ENCODE measurements around the gene HELQ.

Gene HELQ

DNA sequence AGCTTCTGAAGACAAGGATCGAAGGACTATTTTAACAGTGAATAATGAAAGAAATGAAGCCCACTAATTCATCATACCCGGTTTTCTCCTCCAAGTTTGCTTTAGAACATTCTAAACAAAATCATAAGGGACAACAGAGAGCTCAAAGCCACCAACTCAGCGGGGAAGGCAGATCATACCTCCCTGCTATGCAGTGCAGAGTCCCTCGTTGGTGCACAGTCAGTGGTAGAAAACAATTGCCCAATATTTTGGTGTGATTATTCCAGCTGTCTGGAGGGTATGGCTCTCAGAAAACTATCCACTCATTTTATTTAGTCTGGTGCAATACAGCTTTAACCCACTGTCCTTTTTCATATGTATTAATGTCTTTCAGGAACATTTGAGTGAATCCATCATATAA, 61.7 kb downstream of the HELQ start:
- DNase-seq (ENCODE audit: low read depth) = no peak
- no peak overlapping the region for H3K4me3 ChIP-seq (ENCODE audit: low read depth, low read length)
- TF ChIP-seq, protein P1, sequence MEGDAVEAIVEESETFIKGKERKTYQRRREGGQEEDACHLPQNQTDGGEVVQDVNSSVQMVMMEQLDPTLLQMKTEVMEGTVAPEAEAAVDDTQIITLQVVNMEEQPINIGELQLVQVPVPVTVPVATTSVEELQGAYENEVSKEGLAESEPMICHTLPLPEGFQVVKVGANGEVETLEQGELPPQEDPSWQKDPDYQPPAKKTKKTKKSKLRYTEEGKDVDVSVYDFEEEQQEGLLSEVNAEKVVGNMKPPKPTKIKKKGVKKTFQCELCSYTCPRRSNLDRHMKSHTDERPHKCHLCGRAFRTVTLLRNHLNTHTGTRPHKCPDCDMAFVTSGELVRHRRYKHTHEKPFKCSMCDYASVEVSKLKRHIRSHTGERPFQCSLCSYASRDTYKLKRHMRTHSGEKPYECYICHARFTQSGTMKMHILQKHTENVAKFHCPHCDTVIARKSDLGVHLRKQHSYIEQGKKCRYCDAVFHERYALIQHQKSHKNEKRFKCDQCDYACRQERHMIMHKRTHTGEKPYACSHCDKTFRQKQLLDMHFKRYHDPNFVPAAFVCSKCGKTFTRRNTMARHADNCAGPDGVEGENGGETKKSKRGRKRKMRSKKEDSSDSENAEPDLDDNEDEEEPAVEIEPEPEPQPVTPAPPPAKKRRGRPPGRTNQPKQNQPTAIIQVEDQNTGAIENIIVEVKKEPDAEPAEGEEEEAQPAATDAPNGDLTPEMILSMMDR (IDR thresholded peaks at IDR 0.05; ENCODE audit: low read depth, low read length, missing control alignments) = no peak
- in situ Hi-C loops (cut with HindIII; ENCODE audit: low sequenced_read_pairs) = no loop called here

DNA sequence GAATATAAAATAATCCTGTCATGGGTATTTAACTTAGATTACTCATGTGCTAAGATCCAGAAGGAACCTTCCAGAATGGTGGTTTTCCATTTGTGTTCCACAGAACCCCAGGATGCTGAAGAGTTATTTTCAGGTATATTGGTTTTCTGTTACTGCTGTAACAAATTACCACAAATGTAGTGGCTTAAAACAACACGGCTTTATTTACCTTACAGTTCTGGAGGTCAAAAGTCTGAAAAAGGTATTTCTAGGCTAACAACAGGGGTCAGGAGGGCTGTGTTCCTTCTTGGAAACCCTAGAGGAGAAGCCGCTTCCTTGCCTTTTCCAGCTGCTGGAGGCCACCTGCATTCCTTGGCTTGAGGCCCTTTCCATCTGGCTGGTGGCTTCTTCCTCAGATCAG, 63.1 kb downstream of the HELQ start:
- in situ Hi-C loops (cut with HindIII; ENCODE audit: low sequenced_read_pairs) = no loop called here
- no peak overlapping the region for H3K4me3 ChIP-seq (ENCODE audit: low read depth, low read length)
- DNase-seq (ENCODE audit: low read depth) = no peak
- TF ChIP-seq, protein P1 (IDR thresholded peaks at IDR 0.05; ENCODE audit: low read depth, low read length, missing control alignments) = no peak

DNA sequence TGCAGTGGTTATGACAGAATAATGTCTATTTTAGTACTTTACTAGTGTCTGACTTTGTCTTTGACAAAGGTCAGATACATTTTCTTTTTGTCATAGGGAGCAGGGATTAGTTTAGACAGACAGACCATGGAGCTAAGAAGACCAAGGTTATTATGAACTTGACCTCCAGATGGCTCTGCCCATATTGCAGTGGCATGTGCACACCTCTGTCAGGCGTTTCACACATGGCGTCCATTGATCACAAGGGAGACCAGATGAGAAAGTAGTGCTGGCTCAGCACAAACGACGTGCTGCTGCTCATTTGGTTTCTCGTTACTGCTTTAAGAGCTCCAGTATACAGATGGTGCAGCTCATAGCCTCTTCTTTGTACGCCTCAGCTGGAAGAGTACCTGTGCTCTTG, 64.7 kb downstream of the HELQ start:
- in situ Hi-C loops (cut with HindIII; ENCODE audit: low sequenced_read_pairs) = no loop called here
- TF ChIP-seq, protein P1 (IDR thresholded peaks at IDR 0.05; ENCODE audit: low read depth, low read length, missing control alignments) = no peak
- no peak overlapping the region for H3K4me3 ChIP-seq (ENCODE audit: low read depth, low read length)
- DNase-seq (ENCODE audit: low read depth) = no peak

DNA sequence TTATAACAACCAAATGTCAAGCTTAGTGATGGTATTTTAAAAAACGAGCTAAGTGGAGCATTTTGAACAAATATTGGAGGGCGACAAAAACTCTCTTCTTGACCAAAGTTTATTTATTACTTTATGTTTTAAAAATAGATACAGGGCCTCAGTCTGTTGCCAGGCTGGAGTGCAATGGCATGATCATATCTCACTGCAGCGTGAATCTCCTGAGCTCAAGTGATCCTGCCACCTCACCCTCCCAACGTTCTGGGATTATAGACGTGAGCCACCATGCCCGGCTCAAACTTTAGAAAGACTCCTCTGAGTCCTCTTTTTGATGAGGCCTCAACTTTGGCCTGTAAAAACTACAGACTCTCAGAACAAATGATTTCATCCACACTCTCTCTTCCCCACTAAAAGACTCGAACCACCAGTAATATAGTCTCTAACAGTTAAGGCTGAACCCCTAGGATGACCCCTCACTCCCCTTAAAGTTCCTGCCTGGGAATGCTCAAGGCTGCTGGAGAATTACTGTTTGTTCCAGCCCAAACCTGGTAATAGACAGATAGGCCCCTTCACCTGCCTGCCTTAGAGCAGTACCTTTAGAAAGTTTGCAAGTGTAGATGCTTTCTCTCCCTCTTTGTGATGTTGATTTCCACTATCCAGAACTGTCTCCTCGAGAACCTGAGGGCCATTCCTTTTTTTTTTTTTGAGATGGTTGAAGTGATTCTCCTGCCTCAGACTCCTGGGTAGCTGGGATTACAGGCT, 65.7 kb downstream of the HELQ start:
- no peak overlapping the region for H3K4me3 ChIP-seq (ENCODE audit: low read depth, low read length)
- in situ Hi-C loops (cut with HindIII; ENCODE audit: low sequenced_read_pairs) = no loop called here
- DNase-seq (ENCODE audit: low read depth) = no peak
- TF ChIP-seq, protein P1 (IDR thresholded peaks at IDR 0.05; ENCODE audit: low read depth, low read length, missing control alignments) = no peak

DNA sequence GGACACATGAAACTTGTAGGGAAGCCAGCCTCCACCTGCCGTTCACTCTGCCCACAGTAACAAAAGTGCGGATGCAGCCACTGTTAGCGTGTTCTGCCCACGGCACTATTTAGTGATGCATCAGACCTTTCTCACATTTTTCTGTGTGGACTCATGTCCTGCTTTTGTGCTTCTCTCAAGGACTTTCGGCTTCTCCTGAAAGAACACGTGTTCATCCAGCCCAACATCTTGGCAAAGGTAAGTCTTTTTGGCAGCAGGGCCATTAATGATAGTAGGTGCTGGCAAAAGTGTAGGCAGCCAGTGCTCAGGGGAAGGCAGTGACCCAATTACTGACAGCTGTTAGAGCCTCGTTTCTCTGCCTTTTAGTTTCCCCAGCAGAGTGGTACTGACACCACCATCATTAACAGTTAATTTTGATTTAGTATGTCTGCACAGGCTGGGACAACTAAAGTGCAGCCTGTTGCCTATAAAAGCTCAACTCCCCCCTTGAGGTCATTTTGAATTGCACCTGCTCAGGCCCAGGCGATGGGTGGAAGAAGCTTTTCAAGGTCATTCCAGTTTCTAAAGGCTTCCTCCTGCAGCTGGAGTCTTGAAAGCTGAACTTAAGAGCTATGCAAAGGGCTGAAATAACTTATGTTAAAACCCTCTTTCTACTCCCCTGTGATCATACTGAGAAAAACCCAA, 66.4 kb downstream of the HELQ start:
- TF ChIP-seq, protein P1 (IDR thresholded peaks at IDR 0.05; ENCODE audit: low read depth, low read length, missing control alignments) = no peak
- DNase-seq (ENCODE audit: low read depth) = no peak
- in situ Hi-C loops (cut with HindIII; ENCODE audit: low sequenced_read_pairs) = no loop called here
- H3K4me3 ChIP-seq (ENCODE audit: low read depth, low read length) = no peak overlapping the region

DNA sequence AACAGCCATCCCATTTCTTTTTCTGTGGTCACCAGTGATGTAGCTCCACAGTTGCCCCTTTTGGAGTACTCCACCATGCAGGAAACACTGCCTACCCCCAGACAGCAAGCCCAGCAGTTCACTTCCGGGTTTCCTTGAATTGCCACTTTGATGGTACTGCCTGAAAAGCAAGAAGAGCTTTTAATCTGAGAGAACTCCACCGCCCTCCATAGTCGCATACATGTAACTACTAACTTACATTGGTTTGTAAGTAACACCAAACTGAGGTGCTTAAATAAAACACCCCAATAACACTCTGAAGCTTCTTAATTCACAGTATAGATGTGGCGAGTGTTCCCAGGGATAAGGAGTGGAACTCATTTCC, 67.3 kb downstream of the HELQ start:
- no peak for DNase-seq (ENCODE audit: low read depth)
- TF ChIP-seq, protein P1 (IDR thresholded peaks at IDR 0.05; ENCODE audit: low read depth, low read length, missing control alignments) = no peak
- no peak overlapping the region for H3K4me3 ChIP-seq (ENCODE audit: low read depth, low read length)
- in situ Hi-C loops (cut with HindIII; ENCODE audit: low sequenced_read_pairs) = no loop called here
